GM21367 (cell line): ENCODE measurements around the gene COQ4.
"Not testable (repeated sequence)": the region's sequence is repeated elsewhere in the genome, so short reads cannot be mapped to it uniquely, and the experiment has no call there.

Experiments
- ATAC-seq: cut with Tn5 transposase; IDR thresholded peaks from one replicate; pipeline ENCODE4 v1.9.1; 2021; ENCODE audit not compliant: unreplicated experiment

Gene COQ4

DNA sequence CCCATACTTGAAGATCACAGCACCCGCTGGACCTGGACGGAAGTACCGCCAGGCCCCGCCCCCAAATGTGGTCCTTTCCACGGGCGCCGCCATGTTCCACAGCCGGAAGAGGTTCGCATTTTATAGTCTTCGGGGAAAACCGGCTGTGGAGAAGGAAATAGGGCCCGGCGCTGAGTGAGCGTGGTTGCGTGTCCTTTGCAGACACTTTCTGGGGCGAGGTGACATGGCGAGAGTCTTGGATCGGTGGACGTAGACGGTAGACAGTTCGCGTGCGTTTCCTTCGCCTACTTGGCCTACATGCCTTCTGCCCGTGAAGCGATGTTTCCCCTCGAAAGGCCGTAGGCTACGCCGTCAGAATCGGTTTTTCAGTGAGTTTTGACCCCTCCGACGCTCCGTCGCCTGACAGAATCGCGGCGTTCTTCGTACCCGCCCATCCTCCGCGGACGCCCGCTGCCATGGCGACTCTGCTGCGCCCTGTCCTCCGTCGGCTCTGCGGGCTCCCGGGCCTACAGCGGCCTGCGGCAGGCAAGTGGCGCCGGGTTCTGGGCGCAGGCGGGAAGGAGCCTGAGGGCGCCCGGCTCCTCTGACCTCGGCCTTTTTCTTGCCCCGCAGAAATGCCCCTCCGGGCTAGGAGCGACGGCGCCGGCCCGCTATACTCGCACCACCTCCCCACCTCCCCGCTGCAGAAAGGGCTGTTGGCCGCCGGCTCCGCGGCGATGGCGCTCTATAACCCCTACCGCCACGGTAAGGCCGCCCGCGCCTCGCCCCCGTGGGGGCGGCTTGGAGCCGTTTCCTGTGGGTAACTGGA, at the start of gene COQ4, which contains the start of gene TRUB2:
TSS of gene COQ4 (plus strand) at position 436 of the 808 bp plus-strand sequence. CDS start at position 456, 20 bp downstream.
TSS of gene TRUB2 (minus strand) at position 44 of the 808 bp plus-strand sequence. CDS start at position 5, 39 bp downstream.
- peak; percentile 69 for ATAC-seq

DNA sequence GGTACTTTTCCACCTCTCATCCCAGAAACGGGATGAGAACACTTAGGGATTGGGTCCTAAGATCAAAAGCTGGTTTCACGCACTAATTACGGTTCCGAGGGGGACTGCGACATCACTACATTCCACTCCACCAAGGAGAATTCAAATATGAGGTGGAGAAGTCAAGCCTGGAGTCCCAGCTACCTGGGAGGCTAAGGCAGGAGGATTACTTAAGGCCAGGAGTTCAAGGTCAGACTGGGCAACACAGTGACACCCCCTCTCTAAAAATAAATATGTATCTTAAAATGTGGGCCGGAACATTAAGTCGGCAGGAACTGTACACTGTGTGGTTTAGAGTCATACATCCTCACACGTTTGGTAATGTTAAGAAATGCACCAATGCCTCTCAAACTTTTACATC, 48.4 kb upstream of the COQ4 start:
- ATAC-seq = no peak

DNA sequence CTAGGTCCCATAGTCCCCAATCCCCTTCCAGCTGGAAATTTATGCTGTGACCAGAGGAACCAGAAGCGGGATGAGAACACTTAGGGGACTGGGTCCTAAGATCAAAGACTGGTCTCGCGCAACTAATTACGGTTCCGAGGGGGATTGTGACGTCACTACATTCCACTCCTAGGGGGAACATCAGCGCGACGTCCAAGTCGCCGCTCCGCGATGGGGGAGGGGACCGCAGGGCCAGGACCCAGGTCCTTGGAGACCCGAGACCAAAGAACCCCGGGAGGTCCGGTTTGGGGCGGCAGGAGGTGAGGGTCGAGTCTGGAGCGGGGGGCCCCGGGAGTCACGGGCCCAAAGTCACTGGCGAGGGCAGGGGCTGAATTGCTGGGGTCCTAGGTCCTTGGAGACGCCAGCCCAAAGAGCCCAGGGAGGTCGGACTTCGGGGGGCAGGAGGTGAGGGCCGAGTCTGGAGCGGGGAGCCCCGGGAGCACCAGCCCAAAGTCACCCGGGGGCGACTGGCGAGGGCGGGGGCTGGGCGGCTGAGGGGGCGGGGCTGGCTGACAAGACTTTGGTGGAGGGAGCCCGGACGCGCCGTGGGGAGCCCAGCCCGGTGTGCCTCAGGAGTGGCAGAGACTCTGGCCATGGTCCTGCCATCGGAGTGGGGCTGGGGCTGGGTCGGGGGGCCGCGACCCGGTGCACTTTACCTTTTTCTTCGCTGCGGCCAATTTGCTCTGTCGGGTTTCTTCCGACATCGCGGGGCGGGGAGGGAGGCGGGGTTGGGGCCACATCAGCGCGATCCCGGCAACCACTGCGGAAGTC, 47.2 kb upstream of the COQ4 start, which contains the start of gene GOLGA2:
TSS of gene GOLGA2 (minus strand) at position 810 of the 810 bp plus-strand sequence. CDS start at position 779, 31 bp downstream.
- ATAC-seq = peak; percentile 35

DNA sequence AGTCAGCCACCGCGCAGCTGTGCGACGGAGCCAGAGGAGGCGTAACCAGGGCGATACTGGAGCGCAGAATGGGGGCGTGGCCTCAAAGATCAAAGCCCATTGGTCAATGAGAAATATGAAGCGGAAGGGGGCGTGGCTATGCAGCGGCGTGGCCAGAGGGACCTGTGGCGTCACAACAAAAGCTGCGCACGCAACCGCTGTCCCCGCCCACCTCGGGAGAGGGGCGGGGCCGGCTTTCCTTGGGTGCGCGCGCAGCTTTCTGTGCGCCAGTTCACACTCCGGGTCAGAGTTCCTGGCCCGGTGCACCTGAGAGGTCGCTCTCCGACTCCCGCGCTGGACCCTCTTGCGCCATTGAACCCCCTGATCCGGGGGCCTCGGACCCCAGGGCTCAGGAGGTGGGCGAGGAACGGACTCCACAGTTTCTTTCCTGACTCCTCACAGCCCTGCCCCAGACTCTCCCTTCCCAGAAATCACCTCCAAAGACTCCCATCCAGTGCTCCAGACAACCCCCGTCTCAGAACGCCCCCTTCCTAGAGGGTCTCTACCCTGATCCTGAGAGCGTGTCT, 46.5 kb upstream of the COQ4 start, which contains the start of gene SWI5:
TSS of gene SWI5 (plus strand) at position 269 of the 566 bp plus-strand sequence.
- ATAC-seq = peak; percentile 95

DNA sequence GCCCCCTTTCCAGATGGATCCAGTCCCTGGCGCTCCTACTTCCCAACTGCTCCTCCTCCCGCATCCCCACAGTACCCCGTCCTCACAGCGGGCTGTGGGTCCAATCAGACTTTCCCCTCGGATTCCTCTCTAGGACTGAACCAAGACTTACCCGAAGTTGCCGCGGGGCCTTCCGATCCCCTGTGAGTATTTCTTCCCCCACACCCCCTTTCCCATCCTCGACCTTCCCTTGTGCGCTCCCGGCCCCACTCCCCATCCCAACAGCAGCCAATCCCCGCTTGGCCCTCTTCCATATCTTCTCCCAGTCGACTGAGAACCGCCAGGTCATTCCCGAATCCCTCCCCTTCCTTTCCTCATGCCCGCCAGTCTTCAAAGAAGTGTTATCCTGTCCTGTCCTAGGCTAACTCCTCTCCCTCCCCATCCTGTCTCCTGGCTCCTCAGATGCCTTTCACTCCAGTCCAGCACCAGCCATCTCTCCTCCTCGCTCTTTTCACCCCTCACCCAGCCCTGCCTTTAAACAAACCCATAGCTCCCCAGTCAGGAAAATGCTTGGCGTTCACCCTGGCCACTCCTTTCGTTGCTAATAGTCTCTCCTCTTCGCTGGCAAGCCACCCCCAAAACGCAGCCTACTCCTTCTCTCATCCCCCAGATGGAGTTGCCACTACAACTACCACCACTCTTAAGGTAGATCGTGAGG, 45.9 kb upstream of the COQ4 start:
- ATAC-seq = no peak

DNA sequence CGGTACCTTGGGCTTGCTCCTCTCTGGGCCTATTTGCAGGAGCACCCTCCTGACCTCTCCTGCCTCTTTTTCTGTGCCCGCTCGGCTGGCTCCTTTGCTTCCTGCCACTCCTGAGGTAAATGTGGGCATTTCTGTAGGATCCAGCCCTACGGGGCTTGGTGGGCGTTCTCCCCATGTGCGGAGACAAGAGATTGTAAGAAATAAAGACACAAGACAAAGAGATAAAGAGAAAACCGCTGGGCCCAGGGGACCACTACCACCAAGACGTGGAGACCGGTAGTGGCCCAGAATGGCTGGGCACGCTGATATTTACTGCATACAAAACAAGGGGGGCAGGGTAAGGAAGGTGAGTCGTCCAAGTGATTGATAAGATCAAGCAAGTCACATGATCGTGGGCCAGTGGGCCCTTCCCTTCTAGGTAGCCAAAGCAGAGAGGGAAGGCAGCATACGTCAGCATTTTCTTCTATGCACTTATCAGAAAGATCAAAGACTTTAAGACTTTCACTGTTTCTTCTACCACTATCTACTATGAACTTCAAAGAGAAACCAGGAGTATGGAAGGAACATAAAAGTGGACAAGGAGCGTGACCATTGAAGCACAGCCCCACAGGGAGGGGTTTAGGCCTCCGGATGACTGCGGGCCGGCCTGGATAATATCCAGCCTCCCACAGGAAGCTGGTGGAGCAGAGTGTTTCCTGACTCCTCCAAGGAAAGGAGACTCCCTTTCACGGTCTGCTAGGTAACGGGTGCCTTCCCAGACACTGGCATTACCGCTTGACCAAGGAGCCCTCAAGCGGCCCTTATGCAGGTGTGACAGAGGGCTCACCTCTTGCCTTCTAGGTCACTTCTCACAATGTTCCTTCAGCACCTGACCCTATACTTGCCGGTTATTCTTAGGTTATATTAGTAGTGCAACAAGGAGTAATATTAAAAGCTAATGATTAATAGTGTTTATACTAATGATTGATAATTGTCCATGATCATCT, 43.3 kb upstream of the COQ4 start:
- ATAC-seq = not testable (repeated sequence)

DNA sequence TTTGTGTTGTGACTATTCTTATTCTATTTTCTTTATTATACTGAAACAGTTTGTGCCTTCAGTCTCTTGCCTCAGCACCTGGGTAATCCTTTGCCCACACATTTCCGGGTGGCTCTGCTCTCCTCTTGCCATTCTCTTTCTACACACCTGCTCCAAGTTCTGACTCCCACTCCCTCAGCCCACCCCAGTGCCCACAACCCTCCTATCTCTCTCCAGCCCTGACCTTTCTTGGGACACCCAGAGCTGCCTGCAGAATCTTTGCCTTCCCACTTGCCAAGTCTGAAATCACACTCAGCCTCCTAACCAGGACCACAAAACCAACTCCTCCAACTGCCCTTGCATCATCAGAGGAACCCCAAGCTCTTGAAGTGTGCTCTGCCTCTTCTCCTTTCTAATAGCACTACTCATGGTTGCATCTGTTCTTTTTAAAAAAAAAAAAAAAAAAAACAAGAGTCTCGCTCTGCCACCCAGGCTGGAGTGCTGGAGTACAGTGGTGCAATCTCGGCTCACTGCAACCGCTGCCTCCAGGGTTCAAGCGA, 42.5 kb upstream of the COQ4 start:
- no peak for ATAC-seq

DNA sequence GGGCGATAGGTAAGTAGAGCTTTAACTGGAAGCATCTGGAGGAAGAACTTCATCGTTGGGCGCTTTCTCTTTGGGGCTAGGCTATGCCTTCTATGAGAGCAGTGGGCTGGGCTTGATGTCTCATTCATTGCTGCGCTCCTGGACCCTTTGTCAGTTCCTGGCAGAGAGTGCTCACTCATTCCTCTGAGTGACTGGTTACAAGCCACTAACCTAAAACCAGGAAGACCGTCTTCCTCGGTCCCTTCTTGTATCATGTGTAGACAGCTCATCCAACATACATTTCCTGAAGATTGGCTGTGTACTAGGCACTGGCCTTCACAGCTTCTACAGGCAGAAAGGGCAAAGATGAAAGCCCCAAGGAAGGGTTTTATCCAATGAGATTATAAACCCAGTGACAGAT, 40.1 kb upstream of the COQ4 start:
- no peak for ATAC-seq

DNA sequence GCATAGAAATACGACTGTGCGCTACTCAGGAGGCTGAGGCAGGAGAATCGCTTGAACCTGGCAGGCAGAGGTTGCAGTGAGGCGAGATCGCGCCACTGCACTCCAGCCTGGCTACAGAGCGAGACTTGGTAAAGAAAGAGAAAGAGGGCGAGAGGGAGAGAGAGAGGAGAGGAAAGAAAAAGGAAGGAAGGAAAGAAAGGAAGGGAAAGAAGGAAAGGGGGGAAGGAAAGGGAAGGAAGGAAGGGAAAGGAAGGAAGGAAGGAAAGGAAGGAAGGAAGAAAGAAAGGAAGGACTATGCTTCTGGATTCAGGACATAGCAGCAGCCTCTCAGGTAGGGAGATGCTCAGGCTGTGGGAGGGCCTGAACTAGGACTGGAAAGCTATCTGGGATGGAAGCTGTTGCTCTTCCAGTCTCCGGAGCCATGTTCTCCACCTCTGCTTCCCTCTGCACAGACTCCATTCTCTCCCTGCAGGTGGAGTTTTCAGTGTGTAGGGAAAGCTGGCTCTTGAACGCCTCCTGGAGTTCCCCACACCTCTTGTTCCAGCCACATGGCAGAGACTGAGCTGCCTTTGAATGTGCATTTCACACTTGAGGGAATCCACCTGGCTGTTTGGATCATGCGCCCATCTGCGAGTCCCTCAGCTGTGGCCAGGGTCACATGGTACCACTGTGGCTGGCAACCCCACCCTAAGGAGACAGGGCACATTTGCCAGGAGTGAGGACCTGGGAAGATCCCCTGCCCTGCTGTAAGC, 37.4 kb upstream of the COQ4 start:
- no peak for ATAC-seq

DNA sequence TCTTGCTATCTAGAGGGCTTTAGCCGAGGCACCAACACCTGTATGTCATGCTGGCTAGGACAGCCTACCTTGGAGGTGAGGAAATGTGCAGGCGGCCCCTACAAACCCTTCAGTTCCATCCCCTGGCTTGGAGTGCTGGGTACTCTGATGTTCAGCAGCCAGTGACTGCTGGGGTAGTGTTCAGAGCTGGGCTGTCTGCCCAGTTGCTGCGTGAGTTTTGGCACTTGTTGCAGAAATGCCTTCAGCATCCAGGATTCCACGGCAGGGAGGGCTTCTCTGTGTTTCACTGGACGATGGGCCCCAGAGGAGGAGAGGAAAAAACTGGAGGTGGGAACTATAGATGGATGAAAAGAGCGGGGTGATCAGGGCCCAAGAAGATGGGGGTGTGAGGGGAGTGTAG, 36.2 kb upstream of the COQ4 start:
- ATAC-seq = no peak

DNA sequence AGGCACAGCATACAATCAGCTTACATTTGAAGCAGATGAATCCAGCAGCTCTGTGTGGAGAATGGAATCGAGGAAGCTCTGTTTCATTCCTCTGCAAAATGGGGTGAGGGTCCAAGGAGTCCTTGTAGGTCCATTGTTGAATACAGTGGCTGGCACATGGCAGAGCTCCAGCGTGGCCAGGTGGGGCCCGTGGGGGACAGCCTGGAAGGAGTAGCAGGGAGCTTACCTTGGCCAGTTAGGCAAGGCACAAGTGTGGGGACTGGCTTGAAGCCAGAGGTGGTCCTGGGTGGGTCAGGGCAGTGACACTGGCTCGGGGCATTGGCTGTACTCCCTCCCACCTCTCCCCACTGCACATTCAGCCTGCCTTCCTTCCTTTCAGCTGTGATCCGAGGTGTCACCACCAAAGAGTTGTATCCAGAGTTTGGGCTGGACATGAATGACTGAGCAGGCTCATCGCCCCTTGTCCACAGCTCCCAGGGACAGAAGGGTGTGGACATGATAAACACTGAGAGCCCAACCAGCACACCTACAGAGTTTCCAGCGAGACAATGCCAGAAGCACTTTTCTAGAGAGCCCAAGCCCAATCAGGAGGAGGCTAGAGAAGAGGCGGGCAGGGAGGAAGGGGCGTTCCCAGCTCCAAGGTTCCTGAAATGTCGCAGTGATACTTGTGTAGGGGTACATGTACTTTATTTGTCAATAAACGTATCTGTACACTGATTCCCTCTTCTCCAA, 34.2 kb upstream of the COQ4 start:
- ATAC-seq = no peak

DNA sequence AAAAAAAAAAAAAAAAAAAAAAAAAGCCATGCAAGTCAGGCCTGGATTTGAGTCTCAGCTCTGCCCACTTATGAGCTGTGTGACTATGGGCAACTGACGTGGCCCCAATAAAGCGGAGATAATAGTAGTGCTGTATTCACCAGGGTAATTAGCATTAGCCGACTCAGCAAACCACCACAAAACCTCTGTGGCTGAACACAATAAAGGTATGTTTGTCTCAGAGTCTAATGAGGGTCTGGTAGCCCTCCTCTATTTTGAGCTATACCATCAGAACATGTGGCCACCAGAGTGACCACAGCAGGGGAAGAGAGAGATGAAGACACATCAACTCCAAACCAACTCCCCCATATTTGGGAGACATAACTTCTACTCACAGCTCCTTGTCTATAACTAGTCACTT, 30.6 kb upstream of the COQ4 start:
- no peak for ATAC-seq

DNA sequence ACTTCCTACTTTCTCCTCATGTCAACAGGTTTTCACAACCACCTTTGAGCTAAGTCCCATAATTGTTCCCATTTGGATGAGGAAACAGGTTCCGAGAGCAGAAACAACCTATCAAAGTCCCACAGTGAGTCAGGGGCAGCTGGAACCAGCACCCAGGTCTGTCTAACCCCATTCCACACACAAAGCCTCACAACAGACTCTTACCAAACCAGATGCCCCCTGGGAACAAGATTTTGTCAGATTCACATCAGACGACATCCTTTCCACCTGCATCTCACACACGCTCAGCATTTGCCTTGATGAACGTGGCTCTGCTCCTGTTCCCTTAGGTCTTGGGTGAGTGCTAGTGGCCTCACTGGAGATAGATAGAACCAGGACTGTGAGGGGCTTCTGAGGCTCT, 29.5 kb upstream of the COQ4 start:
- ATAC-seq = no peak

DNA sequence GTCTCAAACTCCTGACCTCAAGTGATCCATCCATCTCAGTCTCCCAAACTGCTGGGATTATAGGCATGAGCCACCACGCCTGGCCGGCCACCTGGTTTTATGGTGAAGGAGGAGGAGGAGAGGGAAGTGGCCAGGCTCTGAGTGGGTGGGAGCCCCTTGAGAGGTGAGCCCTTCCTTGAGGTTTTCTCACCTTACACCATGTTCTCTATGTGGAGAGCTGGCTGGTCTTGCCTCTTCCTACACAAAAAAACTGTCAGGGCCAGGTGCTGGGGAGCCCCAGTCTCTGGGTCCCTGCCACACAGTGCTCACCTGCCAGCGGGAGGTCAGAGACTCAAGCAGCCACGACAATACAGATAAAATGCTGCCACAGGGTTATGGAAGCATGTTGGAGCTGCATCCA, 28.5 kb upstream of the COQ4 start:
- ATAC-seq = no peak

DNA sequence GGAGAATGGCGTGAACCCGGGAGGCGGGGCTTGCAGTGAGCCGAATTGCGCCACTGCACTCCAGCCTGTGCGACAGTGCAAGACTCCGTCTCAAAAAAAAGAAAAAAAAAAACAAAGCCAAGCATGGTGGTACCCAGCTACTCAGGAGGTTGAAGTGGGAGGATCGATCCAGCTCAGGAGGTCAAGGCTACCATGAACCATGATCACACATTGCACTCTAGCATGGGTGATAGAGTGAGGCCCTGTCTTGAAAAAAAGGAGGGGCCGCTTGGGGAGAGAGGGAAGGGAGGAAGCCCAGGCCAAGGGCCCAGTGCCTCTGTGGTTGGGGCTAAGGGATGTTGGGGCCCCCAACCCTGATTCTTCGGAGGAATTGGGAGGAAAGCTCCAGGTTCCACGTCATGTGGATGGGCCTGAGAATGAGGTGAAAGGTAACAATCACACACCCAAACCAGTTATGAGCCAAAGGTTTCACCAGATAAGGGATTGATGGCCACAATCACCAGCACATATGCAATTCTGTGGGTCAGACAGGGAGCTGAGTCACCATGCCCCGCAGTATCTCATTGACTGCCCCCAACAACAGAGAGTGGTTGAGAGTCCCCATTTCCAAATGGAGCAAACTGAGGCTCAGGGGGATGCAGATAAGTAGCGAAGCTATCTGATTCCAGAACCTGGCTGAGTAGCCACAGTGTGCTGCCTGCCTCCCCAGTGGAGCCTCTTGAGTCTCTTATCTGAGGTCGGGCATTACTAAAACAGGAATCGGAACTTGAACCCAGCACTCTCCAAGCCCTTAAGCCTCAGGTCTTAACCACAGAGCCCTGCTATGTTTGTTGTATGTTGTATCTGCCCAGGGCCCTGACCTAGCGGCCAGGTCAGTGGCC, 26.1 kb upstream of the COQ4 start:
- ATAC-seq = no peak

DNA sequence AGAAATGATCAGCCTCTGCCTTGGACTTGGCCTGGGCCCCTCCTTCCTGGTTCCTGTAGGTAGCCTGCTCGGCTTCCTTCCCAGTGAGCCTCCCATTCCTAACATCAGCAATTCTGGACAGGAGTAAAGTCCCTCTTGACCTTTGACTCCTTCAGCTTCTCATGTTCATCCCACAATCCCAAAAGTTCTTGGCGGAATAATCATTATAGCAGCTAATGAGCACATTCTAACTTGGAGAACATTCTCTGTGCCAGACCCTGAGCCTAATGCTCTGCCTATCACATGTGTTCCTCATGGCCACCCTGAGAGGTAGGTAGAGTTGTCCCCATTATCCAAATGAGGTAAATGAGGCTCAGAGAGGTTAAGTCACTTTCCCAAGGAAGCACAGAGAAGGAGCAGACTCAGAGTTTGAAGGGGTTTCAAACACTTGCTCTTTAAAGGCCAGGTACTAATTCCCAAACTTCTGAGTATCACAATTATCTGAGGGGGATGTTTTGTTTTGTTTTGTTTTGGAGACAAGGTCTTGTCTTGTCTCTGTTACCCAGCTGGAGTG, 25.3 kb upstream of the COQ4 start:
- ATAC-seq = no peak
